Neuronal stem cell (in vitro differentiated cells): ENCODE data around the gene KLHL6.
A peak's percentile ranks its signal among the peaks of the same experiment; 100 is the strongest.

Source experiments
- DNase-seq: peaks from one replicate; pipeline ENCODE4 v3.0.0-alpha.2; 2013; ENCODE audit warnings: low spot score
- H2AFZ ChIP-seq: one replicate; pipeline ENCODE4 v1.6.1; 2013; ENCODE audit warnings: mild to moderate bottlenecking, low read length, inconsistent platforms
- H2AK5ac ChIP-seq: 2 replicates; pipeline ENCODE4 v1.6.1; 2013; ENCODE audit warnings: low read depth, mild to moderate bottlenecking, inconsistent platforms, low read length, moderate library complexity, mixed read lengths
- H2BK120ac ChIP-seq: 2 replicates; pipeline ENCODE4 v1.6.1; 2013; ENCODE audit warnings: low read depth, mild to moderate bottlenecking, inconsistent platforms, low read length, moderate library complexity, mixed read lengths
- H2BK12ac ChIP-seq: one replicate; pipeline ENCODE4 v1.6.1; 2013; ENCODE audit warnings: low read length, inconsistent platforms
- H2BK15ac ChIP-seq: 2 replicates; pipeline ENCODE4 v1.6.1; 2013; ENCODE audit warnings: mild to moderate bottlenecking, low read length, inconsistent platforms, mixed read lengths
- H2BK5ac ChIP-seq: one replicate; pipeline ENCODE4 v1.6.1; 2013; ENCODE audit warnings: inconsistent platforms, mild to moderate bottlenecking, low read length, moderate library complexity
- H3K14ac ChIP-seq: one replicate; pipeline ENCODE4 v1.6.1; 2013; ENCODE audit warnings: low read length, inconsistent platforms
- H3K18ac ChIP-seq: 2 replicates; pipeline ENCODE4 v1.6.1; 2013; ENCODE audit warnings: low read length, inconsistent platforms
- H3K23ac ChIP-seq: 2 replicates; pipeline ENCODE4 v1.6.1; 2013; ENCODE audit warnings: low read depth, mild to moderate bottlenecking, mixed read lengths, low read length, inconsistent platforms; ENCODE audit not compliant: poor library complexity
- H3K27ac ChIP-seq: replicated peaks from 3 replicates; pipeline ENCODE4 v1.5.1; 2013; ENCODE audit warnings: low read length, inconsistent platforms
- H3K27me3 ChIP-seq, 3 experiments: 2 replicates each; pipeline ENCODE4 v1.6.1; 2013; ENCODE audit warnings: low read length in 3 of 3, mild to moderate bottlenecking in 2 of 3, inconsistent platforms in 1 of 3, low read depth in 1 of 3, mixed read lengths in 1 of 3, moderate library complexity in 1 of 3; ENCODE audit not compliant: control insufficient read depth in 3 of 3, insufficient read depth in 3 of 3
- H3K36me3 ChIP-seq, 2 donors: replicated peaks in 1 of 2; 2 replicates each; pipeline ENCODE4 v1.6.1; 2013; ENCODE audit warnings: low read length in 2 of 2; ENCODE audit not compliant: control insufficient read depth in 2 of 2, insufficient read depth in 2 of 2
- H3K4ac ChIP-seq: 2 replicates; pipeline ENCODE4 v1.6.1; 2013; ENCODE audit warnings: inconsistent platforms, mild to moderate bottlenecking, low read length, moderate library complexity
- H3K4me1 ChIP-seq, 2 donors: 1 replicate in 1 of 2; 2 replicates in 1 of 2; pipeline ENCODE4 v1.6.1; 2013; ENCODE audit warnings: low read length in 2 of 2, low read depth in 1 of 2; ENCODE audit not compliant: control insufficient read depth in 2 of 2, insufficient read depth in 1 of 2
- H3K4me2 ChIP-seq: one replicate; pipeline ENCODE4 v1.6.1; 2013; ENCODE audit warnings: mild to moderate bottlenecking, low read length, inconsistent platforms; ENCODE audit not compliant: insufficient read depth, poor library complexity, severe bottlenecking
- H3K4me3 ChIP-seq, 2 donors: 2 replicates each; pipeline ENCODE4 v1.5.1; 2013; ENCODE audit warnings: low read length in 2 of 2, mild to moderate bottlenecking in 2 of 2, inconsistent platforms in 1 of 2, moderate library complexity in 1 of 2
- H3K79me1 ChIP-seq: one replicate; pipeline ENCODE4 v1.6.1; 2013; ENCODE audit warnings: low read depth, mild to moderate bottlenecking, inconsistent platforms, low read length, moderate library complexity
- H3K9ac ChIP-seq: one replicate; pipeline ENCODE4 v1.6.1; 2013; ENCODE audit warnings: mild to moderate bottlenecking, low read depth, low read length, inconsistent platforms; ENCODE audit not compliant: poor library complexity
- H3K9me3 ChIP-seq, 2 donors: replicated peaks in 1 of 2; 2 replicates each; pipeline versions ENCODE3 to v1.6.1; 2013; ENCODE audit warnings: low read length in 2 of 2, mild to moderate bottlenecking in 2 of 2, inconsistent platforms in 1 of 2, low read depth in 1 of 2, mixed read lengths in 1 of 2, moderate library complexity in 1 of 2; ENCODE audit not compliant: control insufficient read depth in 2 of 2, insufficient read depth in 1 of 2
- H4K8ac ChIP-seq: one replicate; pipeline ENCODE4 v1.6.1; 2013; ENCODE audit warnings: low read depth, mild to moderate bottlenecking, inconsistent platforms, low read length, moderate library complexity
- H4K91ac ChIP-seq: one replicate; pipeline ENCODE4 v1.6.1; 2013; ENCODE audit warnings: low read length, low read depth, mild to moderate bottlenecking, inconsistent platforms; ENCODE audit not compliant: poor library complexity
- WGBS, 2 donors: extraction: QIAGEN DNeasy Blood & Tissue Kit; methylation state at CpG; one replicate each; pipeline ENCODE4 v1.1.7; 2013; ENCODE audit warnings: missing lambda C conversion rate in 2 of 2, mixed read lengths in 1 of 2; ENCODE audit not compliant: insufficient read length in 2 of 2, insufficient replicate concordance in 1 of 2; ENCODE audit errors: extremely low coverage in 2 of 2; 5-methylcytosine and 5-hydroxymethylcytosine counted together

The KLHL6 gene

DNA sequence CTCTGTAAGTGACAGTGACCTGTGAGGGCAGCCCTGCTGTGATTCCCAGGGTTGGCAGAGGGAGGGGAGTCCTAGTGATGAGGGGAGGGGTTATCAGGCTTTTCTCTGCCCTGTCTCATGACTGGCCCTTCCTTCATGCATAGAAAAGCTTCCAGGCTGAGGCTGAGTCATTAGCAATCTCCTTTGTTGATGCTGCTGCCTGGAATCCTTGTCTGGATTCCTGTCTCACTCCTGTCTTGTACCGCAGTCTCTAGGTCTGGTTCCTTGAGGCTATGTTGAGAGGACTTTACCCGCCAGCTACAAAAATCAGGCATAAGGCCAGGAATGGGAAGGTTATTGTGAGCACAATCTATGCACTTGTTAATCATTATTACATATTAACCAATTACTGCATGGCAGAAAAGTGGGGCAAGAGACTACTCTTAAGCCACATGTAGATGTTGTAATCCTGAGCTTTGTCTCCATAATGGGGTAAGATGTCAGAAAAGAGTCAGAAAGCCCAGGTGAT is 7.2 kb downstream of the KLHL6 start:
- Histone ChIP-seq H3K4me1 (peaks cover 10 to 14% of the 10 kb centered on the region in 2 donors), H3K4ac (no peak overlapping the region), H3K4me3 (no peak overlapping the region), H2BK12ac (no peak overlapping the region), H3K27ac (peak overlapping the region; percentile 64), H2BK5ac (no peak overlapping the region), H2BK15ac (no peak overlapping the region), H3K18ac (no peak overlapping the region), H3K23ac (no peak overlapping the region), H3K27me3 (no peaks in the 10 kb centered on the region), H3K36me3 (no peaks in the 10 kb centered on the region), H2AK5ac (no peak overlapping the region), H3K9me3 (no peaks in the 10 kb centered on the region), H3K14ac (no peak overlapping the region), H3K79me1 (no peaks in the 10 kb centered on the region), H3K9ac (no peak overlapping the region), H2BK120ac (no peak overlapping the region), H4K8ac (no peak overlapping the region), H3K4me2 (peak overlapping the region; percentile 12), H4K91ac (no peak overlapping the region), H2AFZ (peak overlapping the region; percentile 66)
- WGBS, 2 donors = no CpG with 5 or more reads among the region's 2 CpGs
- peak; percentile 66 for DNase-seq

DNA sequence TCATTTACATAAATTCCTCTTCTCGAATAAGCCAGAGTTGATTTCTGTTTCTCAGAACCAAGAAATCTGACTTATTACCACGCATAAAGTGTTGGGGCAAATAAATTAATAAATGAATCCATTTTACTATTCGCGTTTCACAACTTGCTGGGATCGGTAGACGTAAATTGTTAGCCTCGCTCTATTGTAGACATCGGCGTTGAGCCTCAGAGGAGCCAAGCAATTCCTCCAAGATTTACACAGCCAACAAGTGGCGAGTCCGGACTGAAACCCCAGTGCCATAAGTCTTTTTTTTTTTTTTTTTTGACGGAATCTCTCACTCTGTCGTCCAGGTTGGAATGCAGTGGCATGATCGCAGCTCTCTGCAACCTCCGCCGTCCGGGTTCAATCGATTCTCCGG is 8.9 kb downstream of the KLHL6 start:
- Histone ChIP-seq H3K27me3 (no peaks in the 10 kb centered on the region), H3K23ac (no peak overlapping the region), H3K9ac (no peak overlapping the region), H4K8ac (no peak overlapping the region), H3K18ac (no peak overlapping the region), H2BK120ac (no peak overlapping the region), H3K4me3 (no peak overlapping the region), H4K91ac (no peak overlapping the region), H3K36me3 (no peaks in the 10 kb centered on the region), H3K79me1 (no peaks in the 10 kb centered on the region), H3K4me1 (peaks cover 10 to 14% of the 10 kb centered on the region in 2 donors), H3K14ac (no peak overlapping the region), H3K4ac (no peak overlapping the region), H2AK5ac (no peak overlapping the region), H3K9me3 (no peaks in the 10 kb centered on the region), H3K4me2 (no peak overlapping the region), H2BK12ac (no peak overlapping the region), H2BK5ac (no peak overlapping the region), H3K27ac (no peak overlapping the region), H2BK15ac (no peak overlapping the region), H2AFZ (no peak overlapping the region)
- no CpG with 5 or more reads among the region's 19 CpGs for WGBS, 2 donors
- no peak for DNase-seq

DNA sequence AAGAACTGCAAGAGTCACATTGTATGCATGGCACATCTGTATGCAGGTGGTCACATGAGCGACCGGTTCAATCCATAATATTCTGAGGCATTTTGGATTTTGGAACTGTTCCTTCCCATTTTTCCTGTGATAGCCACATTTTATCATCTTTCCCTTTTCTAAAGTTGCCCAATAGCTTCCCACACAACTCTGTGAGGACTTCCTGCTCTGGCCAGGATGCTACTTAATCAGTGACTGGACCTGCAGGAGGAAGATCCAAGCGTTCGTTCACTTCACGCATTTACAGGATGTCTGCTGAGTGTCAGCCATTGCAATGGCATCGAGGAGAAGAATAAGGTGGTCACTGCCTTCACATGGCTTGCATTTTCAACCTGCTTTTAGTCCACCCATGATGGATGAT is 9.8 kb downstream of the KLHL6 start:
- no peaks in the 10 kb centered on the region for H3K9me3 ChIP-seq
- no peaks in the 10 kb centered on the region for H3K36me3 ChIP-seq
- H3K4me3 ChIP-seq = no peak overlapping the region
- no peak overlapping the region for H2BK15ac ChIP-seq
- no peak overlapping the region for H3K23ac ChIP-seq
- peaks cover 10 to 14% of the 10 kb centered on the region in 2 donors for H3K4me1 ChIP-seq
- no peak overlapping the region for H3K18ac ChIP-seq
- no peak overlapping the region for H2BK120ac ChIP-seq
- no peak overlapping the region for H2AK5ac ChIP-seq
- DNase-seq = no peak
- H4K91ac ChIP-seq = no peak overlapping the region
- no peak overlapping the region for H3K4me2 ChIP-seq
- no peak overlapping the region for H3K9ac ChIP-seq
- no peak overlapping the region for H2AFZ ChIP-seq
- no CpG with 5 or more reads among the region's 6 CpGs for whole genome bisulfite sequencing, 2 donors
- no peak overlapping the region for H3K14ac ChIP-seq
- H4K8ac ChIP-seq = no peak overlapping the region
- H3K4ac ChIP-seq = no peak overlapping the region
- no peaks in the 10 kb centered on the region for H3K79me1 ChIP-seq
- H2BK5ac ChIP-seq = no peak overlapping the region
- no peak overlapping the region for H3K27ac ChIP-seq
- H2BK12ac ChIP-seq = no peak overlapping the region
- no peaks in the 10 kb centered on the region for H3K27me3 ChIP-seq

DNA sequence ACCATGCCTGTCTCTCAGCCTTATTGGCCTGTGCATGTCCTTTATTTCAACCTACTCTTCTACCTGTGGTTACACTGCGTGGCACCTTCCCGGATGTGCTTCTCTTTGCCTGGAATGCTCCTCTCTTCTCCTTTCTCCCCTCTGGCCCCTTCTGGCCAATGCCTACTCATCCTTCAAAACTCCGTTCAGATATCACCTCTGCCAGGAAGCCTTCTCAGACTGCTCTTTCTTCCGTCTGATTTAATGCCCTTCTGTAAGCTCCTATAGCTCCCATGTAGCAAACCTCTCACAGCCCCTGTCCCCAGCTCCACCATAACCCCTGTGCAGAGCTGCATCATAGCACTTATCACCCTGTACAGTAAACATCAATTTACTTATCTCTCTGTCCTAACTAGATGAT is 13.2 kb downstream of the KLHL6 start:
- no peak overlapping the region for H3K23ac ChIP-seq
- peaks cover 0 to 5% of the 10 kb centered on the region in 2 donors for H3K4me1 ChIP-seq
- no peak overlapping the region for H2AFZ ChIP-seq
- no peak overlapping the region for H2AK5ac ChIP-seq
- no peaks in the 10 kb centered on the region for H3K27me3 ChIP-seq
- H3K9ac ChIP-seq = no peak overlapping the region
- H2BK5ac ChIP-seq = no peak overlapping the region
- H3K4me2 ChIP-seq = no peak overlapping the region
- H4K8ac ChIP-seq = no peak overlapping the region
- no peaks in the 10 kb centered on the region for H3K9me3 ChIP-seq
- no peak overlapping the region for H3K14ac ChIP-seq
- no CpG with 5 or more reads among the region's 4 CpGs for WGBS, 2 donors
- no peak overlapping the region for H2BK120ac ChIP-seq
- no peak overlapping the region for H3K4ac ChIP-seq
- H3K79me1 ChIP-seq = no peaks in the 10 kb centered on the region
- no peak overlapping the region for H2BK15ac ChIP-seq
- H3K18ac ChIP-seq = no peak overlapping the region
- H3K4me3 ChIP-seq = no peak overlapping the region
- H4K91ac ChIP-seq = no peak overlapping the region
- H3K27ac ChIP-seq = no peak overlapping the region
- no peak overlapping the region for H2BK12ac ChIP-seq
- no peaks in the 10 kb centered on the region for H3K36me3 ChIP-seq
- no peak for DNase-seq
